Measurements from ENCODE around the gene KNCN. TPM values are rescaled to one million over a fixed set of nuclear protein-coding genes. Genes with fewer than 3 reads are reported as not detected.

KNCN gene
- total RNA-seq, 2 experiments from 2014 or later, result not detected

- CTCF ChIA-PET, result interaction anchor here (1.0 to 4.7 kb wide), 13 partner anchors 9 to 88 kb away, joined by 3 to 48 read pairs (median 7); partner anchors contain the start of gene MOB3C
- POLR2A ChIA-PET, result no interaction called here
These were observed 23.0 kb downstream of the KNCN start for GRCh38 chr1:46528297-46528955.

DNA sequence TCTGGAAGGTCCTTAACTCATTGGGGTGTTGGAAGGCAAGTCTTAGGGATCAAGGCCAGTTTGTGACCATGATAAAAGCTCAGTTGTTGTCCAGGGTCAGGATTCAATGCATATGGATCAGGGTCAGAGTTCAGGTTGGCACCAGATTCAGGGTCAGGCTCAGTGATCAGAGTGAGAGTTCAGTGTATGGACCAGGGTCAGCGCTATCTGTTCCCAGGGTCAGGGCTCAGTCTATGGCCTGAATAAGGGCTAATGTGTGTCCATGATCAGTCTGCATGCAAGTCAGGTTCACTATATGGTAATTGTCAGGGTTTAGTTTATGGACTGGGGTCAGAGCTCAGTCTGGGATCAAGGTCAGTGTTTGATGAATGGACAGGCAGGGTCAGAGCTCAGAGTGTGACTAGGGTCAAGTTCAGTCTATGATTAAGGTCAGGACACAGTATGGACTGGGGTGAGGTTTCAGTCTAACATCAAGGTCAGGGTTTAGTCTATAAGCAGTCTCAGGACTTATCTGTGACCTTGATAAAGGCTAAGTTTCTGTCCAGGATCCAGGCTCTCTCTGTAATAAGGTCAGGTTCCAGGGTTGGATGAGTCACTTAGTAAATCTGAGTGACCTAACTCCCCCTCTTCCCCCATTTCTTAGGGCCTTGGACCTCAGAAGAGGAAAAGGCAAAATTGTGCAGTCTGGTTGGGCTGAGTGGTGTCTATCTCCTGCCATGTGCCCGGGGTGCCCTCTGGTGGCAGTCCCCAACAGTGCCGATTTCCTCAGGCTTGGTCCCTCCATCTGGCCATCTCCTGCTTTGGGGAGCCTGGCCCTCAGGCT, 23.8 kb downstream of the KNCN start:
- CTCF ChIA-PET, result interaction anchor here (0.6 to 4.7 kb wide), 20 partner anchors 11 to 149 kb away, joined by 3 to 48 read pairs (median 4); partner anchors contain the start of genes DMBX1 and MOB3C
- POLR2A ChIA-PET, result no interaction called here

GRCh38 chr1:46526691-46527291, 24.7 kb downstream of the KNCN start:
- ChIA-PET CTCF (interaction anchor here (0.7 to 4.7 kb wide), 18 partner anchors 14 to 150 kb away, joined by 3 to 48 read pairs (median 4); partner anchors contain the start of genes DMBX1 and MOB3C), POLR2A (no interaction called here)

GRCh38 chr1:46526013-46526690, 25.3 kb downstream of the KNCN start:
- CTCF ChIA-PET, result interaction anchor here (0.7 to 4.3 kb wide), 10 partner anchors 19 to 79 kb away, joined by 3 to 28 read pairs (median 4); partner anchors contain the start of gene DMBX1
- POLR2A ChIA-PET, result no interaction called here

- POLR2A ChIA-PET, result no interaction called here
- CTCF ChIA-PET, result interaction anchor here (1.0 to 4.3 kb wide), 5 partner anchors 32 to 79 kb away, joined by 4 to 28 read pairs (median 7); no protein-coding TSS in a partner anchor
These were observed 26.0 kb downstream of the KNCN start for GRCh38 chr1:46525253-46525983.

GRCh38 chr1:46524843-46525242, 26.6 kb downstream of the KNCN start:
- ChIA-PET CTCF (interaction anchor here (1.0 to 1.6 kb wide), 2 partner anchors 44 to 48 kb away, joined by 3 to 17 read pairs; no protein-coding TSS in a partner anchor), POLR2A (no interaction called here)

DNA sequence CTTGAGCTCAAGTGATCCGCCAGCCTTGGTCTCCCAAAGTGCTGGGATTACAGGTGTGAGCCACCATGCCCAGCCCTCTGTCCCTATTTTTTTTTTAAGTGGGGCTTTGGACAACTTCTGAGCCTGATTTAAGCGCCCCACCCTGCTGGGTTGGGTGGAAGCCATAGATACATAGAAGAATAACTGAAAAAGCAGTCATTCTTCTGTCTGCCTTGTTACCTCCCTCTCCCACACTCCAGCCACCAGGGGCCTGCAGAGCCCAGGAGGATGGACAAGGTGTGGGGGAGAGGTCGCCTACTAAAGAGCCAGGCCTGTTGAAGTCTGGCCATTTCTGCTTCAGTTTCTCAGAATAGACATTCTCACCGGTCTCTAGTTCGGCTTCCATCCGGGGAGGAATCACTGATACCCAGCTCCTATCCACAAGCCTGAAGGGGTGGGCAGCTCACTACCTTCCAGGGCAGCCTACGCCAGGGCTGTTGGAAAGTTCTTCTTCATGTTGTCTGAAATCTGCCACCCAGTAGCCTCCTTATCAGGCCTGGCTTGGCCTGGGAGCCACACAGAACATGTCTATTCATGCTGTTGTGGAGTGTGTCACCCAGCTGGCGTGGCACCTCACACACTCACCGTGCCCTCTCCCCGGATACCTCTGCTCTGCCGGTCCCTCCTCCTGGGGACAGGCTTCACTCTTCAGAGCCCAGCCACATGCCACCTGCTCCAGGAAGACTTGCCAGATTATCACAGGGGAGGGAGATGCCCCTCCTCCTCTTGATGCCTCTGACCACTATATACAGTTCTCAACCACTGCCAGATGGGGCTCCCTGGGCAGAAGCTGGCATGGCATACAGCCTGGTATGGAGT, 27.7 kb downstream of the KNCN start:
- ChIA-PET POLR2A (no interaction called here), CTCF (interaction anchor here (0.6 to 2.9 kb wide), 6 partner anchors 11 to 414 kb away, joined by 3 to 19 read pairs (median 4); a partner anchor contains a TSS)

DNA sequence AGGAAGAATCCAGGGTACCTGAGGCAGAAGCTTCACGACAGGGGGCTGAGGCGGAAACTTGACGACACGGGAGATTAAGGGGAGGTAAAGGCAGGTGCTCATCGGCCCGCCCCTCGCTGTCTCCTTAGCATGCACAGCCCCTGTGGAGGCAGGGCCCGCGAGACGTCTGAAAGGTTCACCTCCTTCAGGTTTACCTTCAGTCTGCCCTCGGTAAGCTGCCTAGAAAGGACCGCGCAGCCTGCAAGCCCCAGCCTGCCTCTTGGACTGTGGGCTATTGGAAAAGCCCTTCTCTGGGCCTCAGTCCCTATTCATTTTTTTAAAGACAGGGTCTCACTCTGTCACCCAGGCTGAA, 28.5 kb downstream of the KNCN start:
- POLR2A ChIA-PET, result interaction anchor here (1.1 kb wide), 1 partner anchor 8 kb away, joined by 3 read pairs; no protein-coding TSS in a partner anchor
- CTCF ChIA-PET, result interaction anchor here (0.8 to 2.9 kb wide), 5 partner anchors 10 to 81 kb away, joined by 4 to 19 read pairs (median 5); no protein-coding TSS in a partner anchor

DNA sequence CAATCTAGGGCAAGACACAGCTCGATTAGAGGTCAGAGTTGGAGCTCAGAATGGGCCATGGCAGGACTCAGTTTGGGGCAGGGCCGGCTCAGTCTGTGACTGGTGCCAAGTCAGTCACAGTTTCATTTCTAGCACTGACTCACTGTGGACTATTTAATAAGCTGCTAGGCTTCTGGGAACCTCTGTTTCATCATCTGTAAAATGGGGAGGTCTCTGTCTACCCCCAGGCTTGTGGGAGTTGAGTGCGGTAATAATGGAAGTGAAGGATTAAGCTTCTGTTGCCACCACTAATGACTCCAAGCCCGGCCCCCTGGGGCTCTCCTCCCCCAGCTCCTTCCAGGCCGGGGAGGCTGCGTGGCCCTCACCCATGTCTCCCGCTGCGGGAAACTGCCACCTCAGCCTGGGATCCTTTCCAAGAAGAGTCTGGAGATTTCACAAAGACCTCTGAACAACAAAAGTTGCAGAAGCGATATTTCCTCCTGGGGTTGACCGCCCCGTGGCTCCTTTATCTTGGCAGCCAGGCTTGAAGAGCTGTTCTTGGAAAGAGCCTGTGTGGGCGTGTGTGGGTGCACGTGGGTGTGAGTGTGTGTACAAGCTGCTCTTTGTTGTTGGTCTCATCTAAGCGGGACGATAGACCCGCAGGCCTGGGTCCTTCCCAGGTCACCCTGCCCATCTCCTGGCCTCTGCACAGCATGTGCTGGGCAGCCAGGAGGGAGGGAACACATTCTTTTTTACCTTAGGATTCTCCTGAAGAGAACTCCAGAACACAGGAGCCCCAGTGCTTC, 29.1 kb downstream of the KNCN start:
- ChIA-PET POLR2A (interaction anchor here (1.1 kb wide), 1 partner anchor 9 kb away, joined by 3 read pairs; no protein-coding TSS in a partner anchor), CTCF (interaction anchor here (0.6 to 2.9 kb wide), 8 partner anchors 10 to 113 kb away, joined by 4 to 19 read pairs (median 4); a partner anchor contains a TSS)

GRCh38 chr1:46521414-46521813, 30.0 kb downstream of the KNCN start:
- POLR2A ChIA-PET, result no interaction called here
- CTCF ChIA-PET, result interaction anchor here (0.6 to 2.9 kb wide), 7 partner anchors 11 to 123 kb away, joined by 3 to 19 read pairs (median 4); a partner anchor contains a TSS

DNA sequence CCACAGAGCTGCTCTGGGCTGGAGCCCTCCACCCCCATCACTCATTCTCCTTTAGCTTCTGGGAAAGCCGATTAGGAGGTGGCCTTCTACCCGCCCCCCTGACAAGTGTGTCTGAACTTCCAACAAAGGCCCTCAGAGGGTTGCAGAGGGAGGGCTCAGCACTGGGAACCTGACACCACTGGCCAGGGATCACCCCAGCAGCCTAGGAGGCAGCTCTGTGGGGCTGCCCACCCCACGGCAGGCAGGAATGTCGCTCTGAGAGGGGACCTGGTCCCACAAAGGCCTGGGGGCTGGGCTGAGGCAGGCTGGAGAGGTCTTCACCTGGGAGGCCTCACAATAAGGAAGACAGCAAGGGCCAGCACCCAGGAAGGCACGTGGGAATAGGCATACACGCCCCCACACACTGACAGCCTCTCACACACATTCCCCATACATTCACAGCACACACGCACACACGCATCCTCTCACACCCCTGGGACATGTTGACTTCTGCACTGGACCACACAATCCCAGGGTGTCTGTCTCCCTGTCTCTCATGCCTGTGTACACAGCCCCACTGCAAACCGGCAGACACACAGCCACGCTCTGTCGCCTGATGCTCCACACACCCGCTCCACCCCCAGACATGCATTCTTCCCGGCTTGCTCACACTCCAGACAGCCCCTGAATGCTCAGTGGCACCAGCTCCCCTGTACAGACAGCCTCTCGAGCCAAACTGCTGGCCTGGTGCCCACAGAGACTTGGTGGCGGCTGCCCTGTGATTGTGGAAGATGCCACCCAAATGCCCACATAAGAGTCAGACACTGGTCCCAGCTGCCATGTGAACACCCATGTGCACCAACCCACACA, 31.2 kb downstream of the KNCN start:
- CTCF ChIA-PET, result interaction anchor here (2.9 kb wide), 1 partner anchor 73 kb away, joined by 19 read pairs; no protein-coding TSS in a partner anchor
- POLR2A ChIA-PET, result no interaction called here

GRCh38 chr1:46519209-46519608, 32.2 kb downstream of the KNCN start:
- POLR2A ChIA-PET, result no interaction called here
- CTCF ChIA-PET, result interaction anchor here (1.0 to 1.1 kb wide), 2 partner anchors 9 to 146 kb away, joined by 3 read pairs; no protein-coding TSS in a partner anchor

DNA sequence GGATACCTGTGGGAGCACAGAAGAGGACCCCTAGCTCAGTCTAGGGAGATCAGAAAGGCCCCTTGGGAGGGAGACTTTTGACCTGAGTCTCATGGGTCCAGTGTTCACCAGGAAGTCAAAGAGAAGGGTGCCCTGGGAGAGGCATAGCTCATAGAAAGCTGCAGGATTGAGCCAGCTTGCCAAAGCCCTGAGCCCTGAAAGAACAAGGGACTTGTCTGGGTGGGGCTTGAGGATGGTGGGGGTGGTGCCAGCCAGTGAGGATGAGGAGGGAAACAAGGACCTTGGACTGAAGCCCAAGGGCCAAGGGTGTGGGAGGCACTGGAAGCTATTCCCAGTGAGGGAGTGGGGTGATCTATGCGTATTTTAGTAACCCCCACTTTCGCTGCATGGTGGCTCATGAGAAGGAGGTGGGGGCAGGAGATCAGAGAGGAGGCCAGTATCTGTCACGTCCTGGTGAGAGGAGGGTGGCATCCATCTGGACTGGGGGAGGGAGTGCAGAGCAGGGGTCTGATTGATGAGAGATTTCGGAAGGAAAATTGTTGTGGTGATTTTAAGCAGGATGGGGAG, 33.4 kb downstream of the KNCN start:
- CTCF ChIA-PET, result interaction anchor here (1.0 to 1.9 kb wide), 2 partner anchors 18 to 71 kb away, joined by 3 to 7 read pairs; no protein-coding TSS in a partner anchor
- POLR2A ChIA-PET, result no interaction called here

GRCh38 chr1:46517010-46517600, 34.3 kb downstream of the KNCN start:
- ChIA-PET POLR2A (no interaction called here), CTCF (interaction anchor here (1.6 to 1.9 kb wide), 2 partner anchors 40 to 70 kb away, joined by 6 to 7 read pairs; no protein-coding TSS in a partner anchor)

Data from activated CD8-positive, alpha-beta memory T cell treated with anti-CD3 and anti-CD28 coated beads for 36 hours (primary cell).